RWPE2 (cell line): ENCODE results near the gene C5.
A peak's percentile ranks its signal among the peaks of the same experiment; 100 is the strongest.

Source experiments
- ATAC-seq: fragments of 200-7000 bp; cut with Tn5 transposase; 3 replicates; pipeline ENCODE4 v1.9.1; 2021; ENCODE audit warnings: low read depth
- DNase-seq: peaks from one replicate; pipeline ENCODE4 v3.0.0-alpha.2; 2020; ENCODE audit warnings: low spot score
- H3K27ac ChIP-seq: fragments of 450-650 bp; 2 replicates; pipeline ENCODE4 v1.5.1; 2017; ENCODE audit warnings: mild to moderate bottlenecking; ENCODE audit not compliant: poor library complexity, severe bottlenecking
- H3K27me3 ChIP-seq: fragments of 250-450 bp; sonication (Bioruptor Pico); 2 replicates; pipeline ENCODE4 v1.5.1; 2021; ENCODE audit warnings: mild to moderate bottlenecking, moderate library complexity; ENCODE audit not compliant: insufficient read depth, poor library complexity, severe bottlenecking
- H3K36me3 ChIP-seq: fragments of 250-450 bp; sonication (Bioruptor Pico); 2 replicates; pipeline ENCODE4 v1.5.1; 2020; ENCODE audit warnings: low read depth, mild to moderate bottlenecking, moderate library complexity
- H3K4me1 ChIP-seq: fragments of 250-450 bp; sonication (Bioruptor Pico); 2 replicates; pipeline ENCODE4 v1.5.1; 2021; ENCODE audit warnings: mild to moderate bottlenecking, moderate library complexity; ENCODE audit not compliant: insufficient read depth, poor library complexity, severe bottlenecking
- H3K4me3 ChIP-seq: fragments of 250-450 bp; sonication (Bioruptor Pico); 2 replicates; pipeline ENCODE4 v1.5.1; 2021; ENCODE audit warnings: mild to moderate bottlenecking, moderate library complexity; ENCODE audit not compliant: severe bottlenecking
- H3K9me3 ChIP-seq: fragments of 250-450 bp; sonication (Bioruptor Pico); 2 replicates; pipeline ENCODE4 v1.5.1; 2021; ENCODE audit warnings: mild to moderate bottlenecking, moderate library complexity; ENCODE audit not compliant: severe bottlenecking
- CTCF ChIP-seq: fragments of 450-650 bp; IDR thresholded peaks from one replicate; pipeline ENCODE4 v1.5.1; 2017; ENCODE audit warnings: mild to moderate bottlenecking, moderate library complexity; ENCODE audit not compliant: poor library complexity, severe bottlenecking

The C5 gene

DNA sequence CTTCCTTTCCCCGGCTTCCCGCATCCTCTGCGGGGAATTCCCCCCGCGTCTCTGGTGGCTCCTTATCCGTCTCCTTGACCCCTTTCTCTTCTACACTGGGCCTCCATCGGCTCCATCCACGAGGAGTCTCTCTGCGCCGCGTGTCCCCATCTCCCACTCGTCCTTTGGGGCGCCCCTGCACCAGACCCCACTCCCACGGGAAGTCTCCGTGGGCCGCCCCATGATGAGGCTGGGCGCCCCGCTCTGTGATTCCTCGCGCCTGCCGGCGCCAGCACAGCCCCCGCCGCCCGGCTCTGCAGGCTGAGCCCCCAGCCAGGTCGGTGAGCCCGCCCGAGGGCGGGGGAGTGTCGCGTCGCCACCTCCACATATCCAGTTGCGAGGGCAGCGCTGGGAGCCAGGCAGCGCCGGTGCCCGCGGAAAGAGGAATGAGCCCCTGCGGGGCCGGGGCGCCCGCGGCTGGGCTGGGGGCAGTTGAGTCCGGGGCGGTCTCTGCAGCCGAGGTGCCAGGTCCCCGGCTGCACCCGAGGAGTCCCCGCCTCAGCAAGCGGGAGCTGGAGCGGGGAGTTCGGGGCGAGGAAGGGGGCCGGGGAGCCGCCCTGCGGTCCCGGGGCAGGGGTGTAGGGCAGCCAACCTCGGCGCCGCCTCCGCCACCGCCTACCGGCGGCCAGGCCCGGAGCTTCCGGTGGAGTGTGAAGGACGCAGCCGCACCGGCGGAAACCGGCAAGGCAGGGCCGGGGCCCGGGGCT, 121.4 kb downstream of the C5 start:
- no peaks in the 10 kb centered on the region for H3K27me3 ChIP-seq
- H3K4me3 ChIP-seq, result peak overlapping the region; percentile 41
- no peaks in the 10 kb centered on the region for H3K9me3 ChIP-seq
- DNase-seq, result no peak
- H3K36me3 ChIP-seq, result no peaks in the 10 kb centered on the region
- H3K4me1 ChIP-seq, result peaks cover 14% of the 10 kb centered on the region
- peak overlapping the region; percentile 1 for H3K27ac ChIP-seq
- peak; percentile 87 for ATAC-seq
- no peak for TF ChIP-seq CTCF

GRCh38 chr9:120928015-120928482, 122.0 kb downstream of the C5 start:
- TF ChIP-seq CTCF, result no peak
- Histone ChIP-seq H3K4me3 (peak overlapping the region; percentile 41), H3K27ac (no peak overlapping the region), H3K4me1 (peaks cover 14% of the 10 kb centered on the region), H3K27me3 (no peaks in the 10 kb centered on the region), H3K36me3 (no peaks in the 10 kb centered on the region), H3K9me3 (no peaks in the 10 kb centered on the region)
- DNase-seq, result no peak
- no peak for ATAC-seq

DNA sequence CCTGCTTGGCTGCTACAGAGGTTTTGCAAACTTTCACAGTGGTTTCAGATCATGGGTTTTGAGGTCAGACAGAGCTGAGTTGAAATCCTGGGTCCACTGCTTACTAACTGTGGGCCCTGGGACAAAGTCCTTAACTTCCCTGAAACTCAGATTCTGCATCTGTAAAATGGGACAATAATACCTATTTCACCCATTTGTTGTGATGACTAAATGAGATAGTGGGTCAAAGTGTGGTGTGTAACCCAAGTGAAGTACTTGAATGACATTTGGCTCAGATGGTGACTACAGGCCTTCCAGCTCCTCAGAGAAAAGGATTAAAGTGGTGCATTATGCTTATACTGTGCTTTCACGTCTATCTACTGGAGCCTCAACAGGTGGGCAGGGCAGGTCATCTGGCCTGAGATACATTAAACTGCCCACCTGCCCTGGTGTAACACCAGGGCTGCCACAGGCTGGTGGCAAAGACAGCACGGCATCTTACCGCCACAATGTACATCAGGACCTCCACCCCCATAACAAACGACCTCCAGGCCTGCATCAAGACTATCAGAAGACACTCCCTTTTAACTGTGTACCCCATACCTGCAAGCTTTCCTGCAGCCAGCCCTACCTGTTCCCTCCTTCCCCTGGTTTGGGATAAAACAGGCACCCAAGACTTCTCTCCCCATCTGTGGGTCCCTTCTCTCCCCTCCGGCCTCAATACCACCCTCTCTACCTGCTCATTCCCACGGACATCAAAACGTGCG, 122.6 kb downstream of the C5 start:
- Histone ChIP-seq H3K9me3 (no peaks in the 10 kb centered on the region), H3K27me3 (no peaks in the 10 kb centered on the region), H3K36me3 (no peaks in the 10 kb centered on the region), H3K27ac (no peak overlapping the region), H3K4me3 (no peak overlapping the region), H3K4me1 (peaks cover 14% of the 10 kb centered on the region)
- TF ChIP-seq CTCF, result no peak
- ATAC-seq (no peak), DNase-seq (no peak)

DNA sequence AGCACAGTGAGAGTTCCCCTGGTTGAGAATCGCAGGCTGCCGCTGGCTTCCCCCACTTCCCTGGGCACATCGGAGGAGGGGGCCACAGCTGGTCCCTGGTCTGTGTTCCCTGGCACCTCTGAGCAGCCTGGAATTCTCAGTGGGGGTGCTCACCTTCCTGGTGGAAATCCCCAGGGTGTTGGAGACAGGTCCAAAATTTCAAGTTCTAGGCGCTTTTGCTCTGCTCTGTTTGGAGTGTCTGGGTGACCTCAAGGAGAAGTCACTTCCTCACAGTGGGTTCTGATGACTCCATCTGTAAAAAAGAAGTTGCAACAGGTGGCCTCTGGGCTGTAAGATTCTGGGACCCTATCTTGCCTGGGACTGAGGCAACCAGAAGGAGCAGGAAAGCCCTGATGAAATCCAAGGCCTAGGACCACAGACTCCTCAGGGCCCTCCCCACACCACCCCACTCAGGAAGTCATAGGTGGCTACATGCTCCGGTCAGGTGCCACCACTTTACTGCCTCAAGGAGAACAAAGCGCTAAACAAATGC, 123.6 kb downstream of the C5 start, which contains the start of gene TRAF1:
Gene TRAF1 (minus strand): TSS at position 400 of the 532 bp plus-strand sequence. CDS start 721 bp downstream, outside the sequence.
- Histone ChIP-seq H3K9me3 (no peaks in the 10 kb centered on the region), H3K27me3 (no peaks in the 10 kb centered on the region), H3K4me1 (peaks cover 9% of the 10 kb centered on the region), H3K27ac (no peak within 1 kb of the TSS), H3K36me3 (no peaks in the 10 kb centered on the region), H3K4me3 (no peak within 1 kb of the TSS)
- no peak for TF ChIP-seq CTCF
- no peak for ATAC-seq
- DNase-seq, result no peak
